ENCODE data around the gene OR4A47.
"Not testable (repeated sequence)": the region's sequence is repeated elsewhere in the genome, so short reads cannot be mapped to it uniquely, and the experiment has no call there.

OR4A47 gene, protein sequence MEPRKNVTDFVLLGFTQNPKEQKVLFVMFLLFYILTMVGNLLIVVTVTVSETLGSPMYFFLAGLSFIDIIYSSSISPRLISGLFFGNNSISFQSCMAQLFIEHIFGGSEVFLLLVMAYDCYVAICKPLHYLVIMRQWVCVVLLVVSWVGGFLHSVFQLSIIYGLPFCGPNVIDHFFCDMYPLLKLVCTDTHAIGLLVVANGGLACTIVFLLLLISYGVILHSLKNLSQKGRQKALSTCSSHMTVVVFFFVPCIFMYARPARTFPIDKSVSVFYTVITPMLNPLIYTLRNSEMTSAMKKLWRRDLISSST
- 0 reads per million in 2 donors for total RNA-seq

DNA sequence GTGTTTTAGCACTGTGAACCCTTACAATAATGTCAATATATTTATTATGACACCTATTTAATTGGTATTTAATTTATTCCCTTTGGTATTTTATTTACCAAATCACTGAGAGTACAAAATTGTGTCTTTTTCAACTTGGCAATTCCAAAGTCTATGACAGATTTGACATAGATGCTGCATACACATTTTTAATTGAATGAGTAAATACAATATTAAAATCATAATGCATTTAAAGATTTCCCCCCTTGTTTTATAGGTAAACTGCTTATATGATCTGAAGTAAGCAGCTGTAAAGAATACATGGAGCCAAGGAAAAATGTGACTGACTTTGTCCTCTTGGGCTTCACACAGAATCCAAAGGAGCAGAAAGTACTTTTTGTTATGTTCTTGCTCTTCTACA, at the start of gene OR4A47:
Gene OR4A47 (plus strand): TSS at position 301 of the 400 bp plus-strand sequence. CDS start 0 bp downstream, at position 301.
- not testable (repeated sequence) for DNase-seq

- not testable (repeated sequence) for DNase-seq
Measured at GRCh38 chr11:48455909-48456308, 32.7 kb upstream of the OR4A47 start.

GRCh38 chr11:48473966-48474365, 14.6 kb upstream of the OR4A47 start:
- not testable (repeated sequence) for DNase-seq

GRCh38 chr11:48474703-48475102, 13.9 kb upstream of the OR4A47 start:
- DNase-seq = not testable (repeated sequence)

DNA sequence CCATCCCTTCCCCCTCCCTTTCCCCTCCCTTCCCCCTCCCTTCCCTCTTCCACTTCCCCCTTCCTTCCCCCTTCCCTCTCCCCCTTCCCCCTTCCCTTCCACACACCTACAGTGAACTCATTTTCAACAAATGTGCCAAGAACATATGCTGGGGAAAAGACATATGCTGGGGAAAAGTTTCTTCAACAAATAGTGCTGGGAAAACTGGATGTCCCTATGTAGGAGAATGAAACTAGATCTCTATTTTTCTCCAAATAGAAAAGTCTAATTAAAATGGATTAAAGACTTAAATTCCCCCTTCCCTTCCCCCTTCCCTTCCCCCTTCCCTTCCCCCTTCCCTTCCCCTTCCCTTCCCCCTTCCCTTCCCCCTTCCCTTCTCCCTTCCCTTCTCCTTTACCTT, 17.6 kb downstream of the OR4A47 start:
- not testable (repeated sequence) for DNase-seq

DNA sequence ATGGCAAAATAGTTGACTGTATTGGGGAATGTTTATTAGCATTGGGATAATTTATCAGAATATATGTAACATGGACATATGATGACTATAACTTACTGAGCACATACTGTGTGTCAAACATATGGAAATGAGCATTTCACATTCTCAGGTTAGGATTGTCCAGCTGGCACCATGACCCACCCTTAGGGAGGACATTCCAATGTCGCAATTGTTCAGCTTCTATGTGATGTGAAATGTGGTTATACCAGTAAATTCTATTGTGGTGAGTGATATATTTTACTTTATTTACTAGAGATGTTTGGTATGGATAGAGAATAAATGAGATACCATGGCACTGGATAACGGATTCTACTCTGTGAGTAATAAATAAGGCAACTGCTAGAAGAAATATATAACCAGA, 50.4 kb downstream of the OR4A47 start:
- DNase-seq = no peak

All from T-helper 2 cell (primary cell).